Measurements from ENCODE around the gene HEMGN.

DNA sequence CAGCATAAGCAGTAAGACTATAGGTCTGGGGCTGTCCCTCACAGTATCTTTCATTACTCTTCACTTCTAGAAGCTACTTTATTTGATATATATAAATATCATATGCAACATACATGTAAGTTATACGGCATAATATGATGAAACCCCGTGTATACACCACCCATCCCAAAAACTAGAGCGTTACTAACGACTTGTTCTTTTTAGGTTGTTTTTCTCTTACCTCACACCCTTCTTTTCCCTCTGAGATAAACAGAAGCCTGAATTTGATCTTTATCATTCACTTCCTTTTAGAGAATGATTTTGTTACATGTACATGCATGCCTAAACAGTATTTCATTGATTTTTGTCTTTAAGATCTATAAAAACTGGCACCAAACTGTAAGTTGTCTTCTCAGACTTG lies 19.4 kb downstream of the HEMGN start:
- TF ChIP-seq, protein P1, sequence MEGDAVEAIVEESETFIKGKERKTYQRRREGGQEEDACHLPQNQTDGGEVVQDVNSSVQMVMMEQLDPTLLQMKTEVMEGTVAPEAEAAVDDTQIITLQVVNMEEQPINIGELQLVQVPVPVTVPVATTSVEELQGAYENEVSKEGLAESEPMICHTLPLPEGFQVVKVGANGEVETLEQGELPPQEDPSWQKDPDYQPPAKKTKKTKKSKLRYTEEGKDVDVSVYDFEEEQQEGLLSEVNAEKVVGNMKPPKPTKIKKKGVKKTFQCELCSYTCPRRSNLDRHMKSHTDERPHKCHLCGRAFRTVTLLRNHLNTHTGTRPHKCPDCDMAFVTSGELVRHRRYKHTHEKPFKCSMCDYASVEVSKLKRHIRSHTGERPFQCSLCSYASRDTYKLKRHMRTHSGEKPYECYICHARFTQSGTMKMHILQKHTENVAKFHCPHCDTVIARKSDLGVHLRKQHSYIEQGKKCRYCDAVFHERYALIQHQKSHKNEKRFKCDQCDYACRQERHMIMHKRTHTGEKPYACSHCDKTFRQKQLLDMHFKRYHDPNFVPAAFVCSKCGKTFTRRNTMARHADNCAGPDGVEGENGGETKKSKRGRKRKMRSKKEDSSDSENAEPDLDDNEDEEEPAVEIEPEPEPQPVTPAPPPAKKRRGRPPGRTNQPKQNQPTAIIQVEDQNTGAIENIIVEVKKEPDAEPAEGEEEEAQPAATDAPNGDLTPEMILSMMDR (conservative IDR thresholded peaks at IDR 0.05 in 1 of 2, IDR thresholded peaks at IDR 0.05 in 1 of 2; ENCODE audit: low read depth in 1 of 2, low read length in 2 of 2) = no peak
- TF ChIP-seq EZH2 (IDR thresholded peaks at IDR 0.05; ENCODE audit: low read length, missing control alignments) = no peak
